IPS DF 4.7 (cell line): Measurements from ENCODE around the gene HS6ST3.
"Not testable (repeated sequence)": the region's sequence is repeated elsewhere in the genome, so short reads cannot be mapped to it uniquely, and the experiment has no call there.

ENCODE experiments used
- DNase-seq: peaks from one replicate; pipeline ENCODE4 v3.0.0-alpha.2; 2013; ENCODE audit warnings: low spot score; ENCODE audit errors: extremely low read depth

The HS6ST3 gene

DNA sequence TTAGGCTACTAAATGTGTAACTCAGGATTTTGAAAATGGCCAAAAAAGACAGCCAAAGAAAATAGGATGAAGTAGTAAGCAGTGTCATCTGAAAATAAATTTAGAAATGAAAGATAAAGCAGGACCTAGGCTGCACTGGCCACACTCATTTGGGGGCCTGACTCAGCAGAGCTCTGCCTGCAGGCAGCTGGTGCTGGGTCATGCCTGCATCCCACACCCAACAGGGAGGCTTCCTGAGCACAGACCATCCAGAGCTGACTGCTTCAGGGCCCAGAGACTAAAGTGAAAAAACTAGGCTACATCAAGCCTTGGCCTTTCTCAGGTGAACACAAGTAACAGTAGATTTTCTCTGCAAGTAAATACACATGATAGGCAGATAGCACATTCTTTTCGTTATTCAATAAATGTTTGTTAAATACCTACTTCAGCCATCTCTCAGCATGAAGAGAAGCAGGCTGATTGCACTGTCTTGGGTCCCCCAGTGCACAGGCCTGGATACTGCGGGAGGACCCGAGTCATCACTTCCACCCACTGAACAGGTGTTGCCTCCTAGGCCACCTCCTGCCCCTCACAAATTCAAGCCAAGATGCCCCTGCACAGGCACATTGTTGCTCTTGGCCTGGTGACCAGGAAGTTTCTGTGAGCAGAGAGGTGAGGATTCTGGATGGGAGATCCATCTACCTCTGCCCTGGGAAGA is 620.4 kb downstream of the HS6ST3 start:
- DNase-seq: no peak

DNA sequence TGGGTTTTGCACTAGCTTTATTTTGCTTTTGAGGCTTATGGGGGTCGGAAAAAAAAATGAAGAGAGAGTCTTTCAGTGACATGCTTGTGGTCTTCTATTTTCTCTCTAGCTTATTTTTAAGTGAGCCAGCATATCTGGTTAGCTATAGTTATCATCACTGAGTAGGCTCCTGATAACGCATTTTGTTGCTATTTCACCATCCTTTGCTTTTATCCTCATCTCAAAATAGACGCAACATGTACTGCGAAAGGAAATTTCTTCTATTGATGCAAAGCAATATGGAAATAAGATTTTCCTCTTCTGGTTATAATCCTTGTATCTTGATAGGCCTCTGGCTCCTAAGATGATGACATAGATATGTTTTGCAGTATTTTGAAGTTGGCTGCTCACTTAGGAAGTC is 630.5 kb downstream of the HS6ST3 start:
- no peak for DNase-seq

DNA sequence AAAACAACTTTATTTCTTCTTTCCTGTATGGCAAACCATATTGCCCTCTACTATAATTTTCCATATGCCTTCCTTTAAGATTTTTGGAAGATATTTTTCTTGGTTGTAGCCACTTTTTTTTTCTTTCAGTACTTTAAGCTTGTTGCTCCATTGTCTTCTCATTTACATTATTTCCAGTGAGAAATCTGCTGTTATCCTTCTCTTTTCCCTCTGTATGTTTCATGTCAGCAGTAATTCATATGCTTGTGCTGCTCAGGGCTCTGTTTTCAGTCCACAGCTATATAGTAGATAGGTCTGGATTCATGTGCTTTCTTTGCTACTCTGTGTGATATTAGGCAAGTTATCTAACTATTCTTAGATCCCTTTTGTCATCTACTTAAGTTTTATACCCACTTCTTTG is 636.7 kb downstream of the HS6ST3 start:
- no peak for DNase-seq

GRCh38 chr13:96728463-96728862 is 638.6 kb downstream of the HS6ST3 start:
- DNase-seq: no peak

GRCh38 chr13:96730676-96731075 is 640.8 kb downstream of the HS6ST3 start:
- DNase-seq: no peak

DNA sequence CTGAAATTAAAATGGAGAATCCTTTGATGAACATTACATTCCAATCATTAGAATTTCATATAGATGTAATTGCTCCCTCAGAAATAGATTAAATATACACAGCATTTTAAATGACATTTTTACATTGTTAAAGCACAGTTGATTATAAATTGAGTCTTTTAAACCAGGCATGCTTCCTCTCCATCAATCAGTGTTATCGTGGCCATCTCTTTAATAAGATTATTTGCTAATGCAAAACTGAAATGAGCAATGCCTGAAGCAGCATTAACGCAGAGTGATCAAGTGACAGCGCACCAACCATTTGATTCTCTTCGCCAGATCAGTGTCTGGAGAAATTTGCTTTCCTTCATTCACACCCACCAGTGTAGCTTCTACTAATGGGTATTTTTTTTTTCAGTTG is 644.6 kb downstream of the HS6ST3 start:
- no peak for DNase-seq

DNA sequence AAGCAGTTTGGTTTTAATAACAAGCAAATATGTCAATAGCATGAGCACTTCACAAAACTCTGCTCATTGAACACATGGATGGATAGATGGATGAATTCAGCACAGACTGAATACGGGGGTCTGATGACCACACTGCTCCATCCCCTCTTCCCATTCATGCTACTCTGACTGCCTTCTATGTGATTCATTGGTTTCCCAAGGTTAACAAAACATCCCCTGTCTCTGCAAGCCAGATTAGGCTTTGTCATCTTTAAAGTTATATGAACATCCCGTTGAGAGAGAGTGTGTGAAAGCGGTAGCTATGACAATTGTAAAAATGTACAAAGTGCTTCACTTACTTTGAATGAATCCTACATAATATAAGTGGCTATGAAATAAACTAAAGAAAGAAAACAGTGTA is 651.9 kb downstream of the HS6ST3 start:
- DNase-seq: no peak

DNA sequence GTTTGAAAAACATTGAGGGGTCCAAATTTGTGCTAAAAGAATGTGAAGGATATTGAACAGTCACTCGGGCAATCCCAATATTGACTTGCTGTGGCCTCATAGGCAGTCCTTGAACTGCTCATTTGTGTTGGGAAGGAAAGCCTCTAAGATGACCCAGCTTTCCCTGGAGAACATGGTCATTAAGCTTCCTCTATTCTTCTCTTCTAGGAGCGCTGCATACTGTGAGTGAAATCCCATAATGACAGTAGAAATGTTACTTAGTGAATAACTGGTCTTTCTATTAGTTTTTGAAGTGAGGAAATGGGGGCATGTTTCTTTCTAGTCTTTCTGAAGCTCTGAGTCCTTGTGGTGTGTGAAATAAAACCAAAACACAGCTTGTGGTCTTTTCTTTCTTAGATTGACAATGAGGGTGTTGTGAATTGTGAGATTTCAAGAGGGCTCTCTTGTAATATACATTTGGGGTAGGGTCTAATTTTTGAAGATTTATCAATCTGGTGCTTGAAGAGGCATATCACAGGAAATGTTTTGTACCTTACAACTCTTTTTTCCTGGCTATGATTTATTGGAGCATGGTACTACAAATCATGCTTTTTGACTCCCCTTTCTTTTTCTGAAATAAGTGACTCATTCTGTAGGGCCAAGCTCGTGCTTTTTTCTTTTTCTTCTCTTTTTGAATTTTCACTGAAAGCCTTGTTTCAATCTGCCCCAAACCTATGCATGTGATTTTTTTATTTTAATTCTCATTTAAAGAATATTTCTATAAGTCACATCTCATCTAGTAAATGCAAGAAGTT is 653.6 kb downstream of the HS6ST3 start:
- DNase-seq: no peak

GRCh38 chr13:96744367-96745331 is 654.7 kb downstream of the HS6ST3 start:
- DNase-seq: no peak

DNA sequence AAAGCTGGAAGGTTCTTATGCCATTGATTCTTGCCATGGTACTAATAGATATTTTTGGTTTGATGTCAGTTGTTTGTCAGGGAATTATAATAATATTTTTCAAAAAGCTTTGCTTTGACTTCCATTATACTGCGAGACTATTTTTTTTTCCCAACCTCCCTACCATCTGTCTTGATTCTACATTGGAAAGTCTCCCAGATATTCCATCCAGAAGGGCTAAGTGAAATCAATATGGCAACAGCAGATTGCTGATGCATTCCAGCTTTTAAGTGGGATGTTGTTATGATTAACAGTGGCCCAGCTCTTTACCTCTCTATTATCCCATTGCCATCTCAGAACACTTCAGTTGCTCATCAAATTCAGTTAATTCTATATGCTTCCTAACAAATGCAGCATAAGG is 657.0 kb downstream of the HS6ST3 start:
- no peak for DNase-seq

DNA sequence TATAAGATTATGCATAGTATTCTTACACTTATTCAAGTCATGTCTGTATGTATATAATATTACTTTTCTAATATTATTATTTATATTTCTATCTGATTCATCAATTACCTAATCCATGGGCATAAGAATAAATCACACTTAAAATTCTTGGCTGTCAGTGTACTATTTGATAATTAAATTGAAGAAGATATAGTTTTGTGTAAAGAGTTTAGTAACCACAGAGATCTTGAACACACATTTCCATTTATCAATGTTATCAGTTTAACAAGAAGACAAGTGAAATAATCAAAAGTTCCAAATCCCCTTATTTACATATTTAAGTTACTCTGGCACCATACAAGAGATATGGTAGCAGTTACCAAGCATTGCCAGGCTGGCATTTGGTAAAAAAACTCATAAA is 659.9 kb downstream of the HS6ST3 start:
- no peak for DNase-seq

DNA sequence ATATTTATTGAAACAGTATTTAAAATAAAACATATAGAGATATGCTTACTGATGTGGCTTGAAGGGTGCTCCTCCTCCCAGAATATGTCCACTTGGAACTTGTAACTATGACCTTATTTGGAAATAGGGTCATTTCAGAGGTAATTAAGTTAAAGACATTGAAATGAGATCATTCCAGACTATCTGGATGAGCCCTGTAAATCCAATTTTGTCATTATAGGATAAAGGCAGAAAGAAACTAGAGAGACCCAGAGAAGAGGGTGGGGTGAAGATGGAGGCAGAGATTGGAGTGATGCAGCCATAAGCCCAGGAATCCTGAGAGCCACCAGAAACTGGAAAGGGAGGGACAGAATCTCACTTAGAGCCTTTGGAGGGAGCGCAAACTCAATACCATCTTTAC is 661.2 kb downstream of the HS6ST3 start:
- no peak for DNase-seq

DNA sequence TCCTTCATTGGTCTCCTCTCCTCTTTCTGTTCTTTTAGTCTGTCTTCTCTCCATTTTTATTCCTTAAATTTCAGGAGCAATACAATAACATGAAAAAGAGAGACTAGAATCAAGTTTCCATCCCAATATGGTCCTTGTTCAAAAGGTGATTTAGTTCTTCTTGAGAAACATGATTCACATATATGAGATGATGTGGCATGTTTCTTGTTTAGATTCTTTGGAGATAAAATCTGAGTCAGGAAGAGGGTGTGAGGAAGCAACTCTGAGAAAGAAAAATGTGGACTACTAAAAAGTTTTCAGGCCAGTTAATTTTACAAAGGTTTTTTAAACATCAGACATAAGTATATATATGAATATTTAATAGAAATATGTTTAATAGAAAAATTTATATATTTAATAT is 673.0 kb downstream of the HS6ST3 start:
- DNase-seq: no peak

DNA sequence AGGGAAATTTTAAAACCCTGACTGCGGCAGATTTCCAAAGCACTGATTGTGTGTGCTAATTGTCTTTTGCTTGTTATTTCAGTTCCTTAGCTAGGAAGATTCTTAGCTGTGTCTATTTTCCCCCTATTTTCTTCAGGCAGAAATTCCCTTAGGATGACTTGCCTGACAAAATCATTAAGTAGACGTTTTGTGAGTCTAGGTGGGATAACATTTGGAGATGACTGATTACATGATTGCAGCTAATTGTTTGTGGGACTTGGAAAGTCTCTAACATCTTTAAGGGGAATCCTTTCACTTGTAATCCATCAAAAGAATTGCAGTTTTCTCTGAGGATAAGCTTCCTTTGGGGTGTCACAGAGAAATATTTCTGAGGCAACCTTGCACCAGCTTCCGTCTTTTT is 676.4 kb downstream of the HS6ST3 start:
- no peak for DNase-seq

DNA sequence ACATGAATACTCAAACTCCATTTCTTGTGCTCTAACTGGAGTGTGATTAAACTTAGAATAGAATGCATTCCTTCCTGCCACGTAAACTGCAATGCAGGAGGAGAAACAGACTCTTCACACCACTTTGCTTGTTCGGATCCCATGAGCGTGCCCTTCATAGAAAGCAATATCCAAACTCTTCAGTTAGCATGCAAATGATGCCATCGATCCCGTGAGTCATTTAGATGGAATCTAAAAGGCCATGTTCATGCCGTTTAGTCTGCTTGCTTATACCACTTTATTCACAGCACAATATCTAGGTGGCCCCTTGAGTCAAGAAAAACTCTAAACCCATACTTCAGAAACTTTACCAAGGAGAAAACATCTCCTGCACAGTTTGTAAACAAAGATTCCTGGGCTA is 678.6 kb downstream of the HS6ST3 start:
- no peak for DNase-seq

DNA sequence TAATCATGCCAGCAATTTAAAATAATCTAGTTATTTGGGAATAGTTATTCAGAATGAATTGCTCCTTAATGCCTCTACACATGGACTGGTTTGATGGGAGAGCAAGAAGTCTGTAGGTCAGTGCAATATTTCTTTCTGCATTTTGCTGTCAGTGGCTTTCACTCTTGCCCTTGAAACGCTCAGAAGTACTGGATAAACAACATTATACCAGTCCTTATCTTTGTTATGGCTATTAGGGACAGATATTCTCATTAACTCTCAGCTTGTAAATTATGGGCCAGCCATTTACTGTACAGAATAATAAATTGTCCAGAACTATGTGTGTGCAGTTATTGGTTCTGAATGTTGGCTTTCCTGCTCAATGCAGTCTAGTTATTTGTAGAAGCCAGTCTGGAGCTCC is 680.0 kb downstream of the HS6ST3 start:
- no peak for DNase-seq

DNA sequence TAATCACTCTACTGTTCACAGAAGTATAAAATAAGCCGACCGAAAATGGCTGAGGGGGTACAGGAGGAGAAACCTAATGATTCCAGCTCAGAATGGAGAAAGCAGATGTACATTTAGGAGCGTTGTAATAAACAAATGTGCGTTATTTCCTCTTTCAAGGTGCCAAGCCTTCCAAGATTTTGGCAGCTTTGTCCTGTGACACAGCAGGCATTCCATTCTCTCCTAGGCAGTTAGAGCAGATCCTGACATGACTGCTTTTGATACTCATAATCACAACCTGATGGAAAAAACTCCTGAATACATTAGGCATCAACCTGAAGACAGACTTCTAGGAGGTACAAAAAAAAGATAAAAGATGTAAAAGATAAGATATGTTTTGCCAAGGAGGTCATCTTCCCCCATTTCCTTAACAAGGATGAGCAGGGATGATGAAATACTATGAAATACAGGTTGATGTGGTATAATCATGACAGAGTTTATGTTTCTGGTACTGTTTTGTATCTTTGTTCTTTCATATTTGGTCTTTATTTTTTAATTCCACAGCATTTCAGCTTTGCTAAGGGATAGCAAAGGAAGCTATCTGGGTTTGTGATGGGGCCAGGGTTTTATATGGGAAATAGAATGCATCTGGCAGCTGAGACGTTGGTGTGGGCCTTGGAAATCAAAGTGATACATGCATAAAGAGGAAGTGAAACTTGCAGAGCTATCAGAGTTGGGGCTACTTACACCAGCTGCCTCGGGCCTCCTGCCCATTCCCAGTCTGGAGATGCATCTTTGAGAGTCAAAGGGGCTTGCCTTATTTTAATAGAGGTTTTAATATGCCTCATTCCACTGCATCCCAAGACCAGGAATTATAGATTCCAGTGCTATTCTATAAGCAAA is 681.8 kb downstream of the HS6ST3 start:
- no peak for DNase-seq

DNA sequence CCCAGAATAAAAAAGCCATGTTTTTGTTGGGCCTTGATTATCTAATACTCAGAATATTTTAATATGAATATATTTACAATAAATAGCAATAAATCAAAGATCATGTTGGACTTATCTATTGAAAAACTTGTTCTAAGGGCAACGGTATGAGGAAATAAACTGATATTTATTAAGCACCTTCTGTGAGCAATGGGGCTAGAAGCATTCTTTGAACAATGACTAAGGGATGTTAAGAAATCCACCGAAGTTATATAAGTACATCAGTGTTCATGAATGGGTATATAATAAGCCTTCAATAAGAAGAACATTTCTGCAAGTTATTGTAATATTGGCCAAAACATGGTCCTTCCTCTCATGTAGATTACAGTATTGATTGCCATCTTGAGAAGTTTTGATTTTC is 682.5 kb downstream of the HS6ST3 start:
- DNase-seq: no peak

DNA sequence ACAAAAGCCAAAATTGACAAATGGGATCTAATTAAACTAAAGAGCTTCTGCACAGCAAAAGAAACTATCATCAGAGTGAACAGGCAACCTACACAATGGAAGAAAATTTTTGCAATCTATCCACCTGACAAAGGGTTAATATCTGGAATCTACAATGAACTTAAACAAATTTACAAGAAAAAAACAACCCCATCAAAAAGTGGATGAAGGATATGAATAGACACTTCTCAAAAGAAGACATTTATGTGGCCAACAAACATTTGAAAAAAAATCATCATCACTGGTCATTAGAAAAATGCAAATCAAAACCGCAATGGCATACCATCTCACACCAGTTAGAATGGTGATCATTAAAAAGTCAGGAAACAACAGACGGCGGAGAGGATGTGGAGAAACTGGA is 688.4 kb downstream of the HS6ST3 start:
- not testable (repeated sequence) for DNase-seq

DNA sequence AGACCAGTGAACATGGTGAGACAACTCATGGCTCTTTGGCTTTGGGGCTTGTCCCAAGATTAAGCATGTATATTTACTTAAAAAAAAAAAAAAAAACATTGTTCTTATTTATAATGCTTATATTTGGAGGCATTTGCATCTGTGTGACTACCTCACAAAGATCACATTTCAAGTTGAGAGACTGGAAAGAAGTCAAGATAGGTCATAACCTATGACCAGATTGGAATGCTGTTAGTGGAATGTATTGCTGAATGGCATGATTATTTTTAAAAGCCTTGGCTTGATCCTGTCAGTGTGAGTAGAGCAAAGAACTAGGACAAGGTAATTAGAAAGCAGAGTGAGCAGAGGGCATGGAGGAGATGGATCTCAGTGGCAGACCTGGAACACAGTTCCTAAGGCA is 689.8 kb downstream of the HS6ST3 start:
- no peak for DNase-seq

- no peak for DNase-seq
Measured at GRCh38 chr13:96780105-96780504, 690.2 kb downstream of the HS6ST3 start.
